Spleen (tissue), 13 donors: ENCODE data around the gene GRIN2C. TPM values are rescaled to one million over a fixed set of nuclear protein-coding genes. Genes with fewer than 3 reads are reported as not detected.
"Not testable (repeated sequence)": the region's sequence is repeated elsewhere in the genome, so short reads cannot be mapped to it uniquely, and the experiment has no call there.

ENCODE experiments used
- DNase-seq: peaks from one replicate; pipeline ENCODE4 v3.0.0-alpha.2; 2020
- H3K27ac ChIP-seq, 8 donors: fragments of 200-600 bp; sonication (generic) in 7 of 8; 1 replicate in 4 of 8; 2 replicates in 4 of 8; pipeline versions ENCODE4 v1.5.0 to v1.8.0; 2016 to 2021; ENCODE audit warnings: inconsistent platforms in 4 of 8, mild to moderate bottlenecking in 4 of 8, moderate library complexity in 1 of 8
- H3K27me3 ChIP-seq, 7 donors: fragments of 200-600 bp; sonication (generic) in 6 of 7; replicated peaks in 1 of 7; 1 replicate in 4 of 7; 2 replicates in 3 of 7; pipeline versions ENCODE4 v1.5.0 to v1.8.0; 2016 to 2021; ENCODE audit warnings: inconsistent platforms in 3 of 7, mild to moderate bottlenecking in 1 of 7
- H3K36me3 ChIP-seq, 6 donors: fragments of 200-600 bp; sonication (generic) in 5 of 6; 1 replicate in 4 of 6; 2 replicates in 2 of 6; pipeline versions ENCODE4 v1.5.0 to v1.8.0; 2016 to 2021; ENCODE audit warnings: inconsistent platforms in 2 of 6
- H3K4me1 ChIP-seq, 6 donors: fragments of 200-600 bp; sonication (generic) in 5 of 6; 1 replicate in 3 of 6; 2 replicates in 3 of 6; pipeline versions ENCODE4 v1.5.0 to v1.8.0; 2016 to 2021; ENCODE audit warnings: inconsistent platforms in 3 of 6
- H3K4me3 ChIP-seq, 8 donors: fragments of 200-600 bp; sonication (generic) in 7 of 8; 1 replicate in 4 of 8; 2 replicates in 4 of 8; pipeline versions ENCODE4 v1.5.0 to v1.8.0; 2016 to 2021; ENCODE audit warnings: inconsistent platforms in 4 of 8, mild to moderate bottlenecking in 4 of 8, moderate library complexity in 2 of 8
- H3K9me3 ChIP-seq, 8 donors: fragments of 200-600 bp; sonication (generic) in 7 of 8; 1 replicate in 4 of 8; 2 replicates in 4 of 8; pipeline versions ENCODE4 v1.5.0 to v1.8.0; 2016 to 2021; ENCODE audit warnings: inconsistent platforms in 4 of 8
- CTCF ChIP-seq, 11 experiments: fragments of 200-600 bp in 7 of 11; fragments of 450-650 bp in 4 of 11; sonication (generic) in 4 of 11; IDR thresholded peaks in 8 of 11; conservative IDR thresholded peaks in 3 of 11; 1 replicate in 7 of 11; 2 replicates in 4 of 11; pipeline versions ENCODE4 v1.4.0 to v1.8.0; 2016 to 2021; ENCODE audit warnings: antibody characterized with exemption in 11 of 11, inconsistent platforms in 4 of 11, mild to moderate bottlenecking in 1 of 11
- POLR2A ChIP-seq, 3 donors: fragments of 450-650 bp; IDR thresholded peaks; one replicate each; pipeline ENCODE4 v1.5.1; 2017; ENCODE audit warnings: antibody characterized with exemption in 3 of 3, mild to moderate bottlenecking in 1 of 3
- POLR2AphosphoS5 ChIP-seq, 3 donors: sonication (generic); formaldehyde crosslinking; IDR thresholded peaks; one replicate each; pipeline ENCODE4 v1.5.1; 2017; ENCODE audit warnings: antibody characterized with exemption in 3 of 3
- WGBS, 5 donors: extraction: QIAGEN DNeasy Blood & Tissue Kit in 3 of 5; methylation state at CpG; one replicate each; pipeline versions ENCODE4 v1.1.5 to v1.1.7; 2013 to 2018; 5-methylcytosine and 5-hydroxymethylcytosine counted together
- intact Hi-C: fragments of 100-400 bp; cut with DNase I; formaldehyde crosslinking; loops from one replicate; pipeline ENCODE4 v1.15.0; 2023; ENCODE audit warnings: low total_unique reads
- long read RNA-seq, 2 donors: transcript quantifications; one replicate each; lab custom pipeline, GENCODE V29; 2026
- polyA plus RNA-seq, 3 donors: library from polyadenylated mRNA; stranded (reverse); fragments of 200-250 nt; gene quantifications; one replicate each; pipeline ENCODE4 v1.2.1, GENCODE V29; 2013
- total RNA-seq, 7 donors: library from RNA; depleted of rRNA in 3 of 7; stranded (reverse); fragments of >200 nt in 3 of 7; fragmentation: NEBNext Ultra II Directional in 4 of 7; extraction: Animal tissue kit (Norgen Biotek cat#: 25700) in 4 of 7; gene quantifications; one replicate each; pipeline versions ENCODE4 v1.1.0 to v1.2.1, GENCODE V29; 2016 to 2021
- donor health status: healthy with polysubstance abuse.
- donor health status: DM: no; HTN: no; CAD: no; lungs with moderate emphysema.
- donor health status: DM: no; HTN: no; CAD: no.
- donor health status: Bipolar disorder and iron deficiency.
- donor health status: healthy.
- donor health status: DM: no; HTN: no; CAD: no.
- donor health status: DM: yes; HTN: yes; CAD: no.

GRIN2C gene
- 1 to 10 TPM in 1 of 7 donors, under 1 TPM in 3, not detected in 3; 0.17 to 1.5 (median 0.43) TPM for total RNA-seq
- polyA plus RNA-seq, result under 1 TPM in 2 of 3 donors, not detected in 1; 0.02 to 0.16 TPM
- long read RNA-seq, donor 1, result 0 reads
- long read RNA-seq, donor 2, result 0 reads

DNA sequence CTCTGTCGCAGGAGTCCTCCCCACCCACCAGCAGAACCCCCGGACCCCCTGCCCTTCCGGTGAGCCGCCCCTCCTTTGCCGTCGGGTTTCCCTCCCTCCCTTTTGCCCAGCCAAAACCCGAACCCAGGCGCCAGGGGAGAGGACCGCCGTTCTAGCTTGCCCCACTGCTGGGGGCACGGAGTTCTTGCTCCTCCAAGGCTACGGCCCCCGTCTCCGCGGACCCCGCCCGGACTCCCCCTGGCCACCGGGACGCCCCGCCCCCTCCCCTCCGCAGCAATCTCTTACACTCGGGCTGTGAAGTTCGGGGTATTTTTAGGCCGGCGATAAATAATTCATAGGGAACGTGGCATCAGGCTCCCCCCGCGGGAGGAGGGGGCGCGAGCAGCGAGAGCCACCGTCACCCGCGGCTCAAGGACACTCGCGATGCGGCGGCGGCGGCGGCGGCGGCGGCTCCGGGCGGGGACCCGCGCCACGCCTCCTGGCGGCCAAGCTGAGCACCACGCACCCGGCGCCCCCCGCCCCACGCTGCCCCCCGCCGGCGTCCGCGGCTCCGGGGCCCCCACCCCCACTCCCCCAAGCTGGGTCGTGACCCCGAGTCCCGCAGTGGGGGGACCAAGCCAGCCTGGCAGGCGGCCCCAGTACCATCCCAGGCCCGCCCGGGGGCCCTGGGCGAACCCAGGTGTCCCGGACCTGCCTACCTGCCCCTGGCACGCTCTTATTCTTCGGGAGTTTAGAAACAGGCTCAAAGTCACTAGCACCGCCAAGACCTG is at the start of gene GRIN2C:
TSS of gene GRIN2C (minus strand) at position 427 of the 770 bp plus-strand sequence. CDS start 4,793 bp downstream, outside the sequence.
- 2 to 6% (median 4%) methylated on average over 22 to 72 of the region's 72 CpGs for WGBS, 5 donors
- peak within 1 kb of the TSS in 6 of 8 donors; percentile 14 to 59 (median 22) for H3K4me3 ChIP-seq
- DNase-seq, result no peak
- intact Hi-C loops, result loop anchor here (5.0 to 10.0 kb wide), 2 partner anchors 67 to 195 kb away; no protein-coding TSS in a partner anchor
- H3K36me3 ChIP-seq, result peaks cover 0 to 24% (median 10%) of the 10 kb centered on the region in 6 donors
- peaks cover 21 to 52% (median 33%) of the 10 kb centered on the region in 6 donors for H3K4me1 ChIP-seq
- no peaks in the 10 kb centered on the region for H3K9me3 ChIP-seq
- TF ChIP-seq POLR2A (IDR thresholded peaks at IDR 0.05) (no peak), CTCF (IDR thresholded peaks at IDR 0.05 in 8 of 11, conservative IDR thresholded peaks at IDR 0.05 in 3 of 11) (peak in 5 of 11 experiments; percentile 21 to 65 (median 57)), POLR2AphosphoS5 (IDR thresholded peaks at IDR 0.05) (no peak)
- peaks cover 5 to 98% (median 47%) of the 10 kb centered on the region in 7 donors for H3K27me3 ChIP-seq
- no peak within 1 kb of the TSS for H3K27ac ChIP-seq

GRCh38 chr17:74909097-74909496 is 49.4 kb upstream of the GRIN2C start:
- H3K9me3 ChIP-seq, H3K36me3 ChIP-seq, intact Hi-C loops, H3K27ac ChIP-seq, DNase-seq, H3K4me3 ChIP-seq, H3K4me1 ChIP-seq: not testable (repeated sequence)
- H3K27me3 ChIP-seq, result peaks cover 0 to 25% (median 0%) of the 10 kb centered on the region in 7 donors
- WGBS, 5 donors, result 68 to 78% (median 75%) methylated on average over 4 of the region's 4 CpGs

DNA sequence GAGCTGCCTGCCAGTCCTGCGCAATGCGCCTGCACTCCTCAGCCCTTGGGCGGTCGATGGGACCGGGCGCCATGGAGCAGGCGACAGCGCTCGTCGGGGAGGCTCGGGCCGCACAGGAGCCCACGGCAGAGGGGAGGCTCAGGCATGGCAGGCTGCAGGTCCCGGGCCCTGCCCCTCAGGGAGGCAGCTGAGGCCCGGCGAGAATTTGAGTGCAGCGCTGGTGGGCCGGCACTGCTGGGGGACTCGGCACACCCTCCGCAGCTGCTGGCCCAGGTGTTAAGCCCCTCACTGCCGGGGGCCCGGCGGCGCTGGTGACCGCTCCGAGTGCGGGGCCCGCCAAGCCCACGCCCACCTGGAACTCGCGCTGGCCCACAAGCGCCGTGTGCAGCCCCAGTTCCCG is 47.3 kb upstream of the GRIN2C start:
- no peak overlapping the region for H3K4me3 ChIP-seq
- no peaks in the 10 kb centered on the region for H3K4me1 ChIP-seq
- no peaks in the 10 kb centered on the region for H3K36me3 ChIP-seq
- no peak overlapping the region for H3K27ac ChIP-seq
- H3K27me3 ChIP-seq, result peaks cover 0 to 44% (median 5%) of the 10 kb centered on the region in 7 donors
- no peak for DNase-seq
- WGBS, 5 donors, result 94 to 100% (median 97%) methylated on average over 3 to 34 of the region's 34 CpGs
- intact Hi-C loops, result no loop called here
- H3K9me3 ChIP-seq, result no peaks in the 10 kb centered on the region
- TF ChIP-seq POLR2AphosphoS5 (IDR thresholded peaks at IDR 0.05), result no peak
- TF ChIP-seq CTCF (IDR thresholded peaks at IDR 0.05 in 8 of 11, conservative IDR thresholded peaks at IDR 0.05 in 3 of 11), result no peak
- TF ChIP-seq POLR2A (IDR thresholded peaks at IDR 0.05), result no peak

GRCh38 chr17:74906214-74906793 is 46.6 kb upstream of the GRIN2C start:
- H3K9me3 ChIP-seq, H3K27ac ChIP-seq, H3K4me3 ChIP-seq, intact Hi-C loops, H3K36me3 ChIP-seq, DNase-seq, H3K4me1 ChIP-seq: not testable (repeated sequence)
- H3K27me3 ChIP-seq, result peaks cover 0 to 51% (median 5%) of the 10 kb centered on the region in 7 donors
- 65 to 81% (median 70%) methylated on average over 6 of the region's 6 CpGs for WGBS, 5 donors
